Ishikawa (cell line): ENCODE results near the gene KATNAL2.

ENCODE experiments used
- CEBPB ChIP-seq: IDR thresholded peaks from 2 replicates; pipeline ENCODE4 v1.6.1; 2012
- CREB1 ChIP-seq: IDR thresholded peaks from 2 replicates; pipeline ENCODE4 v1.6.1; 2012; ENCODE audit warnings: low read depth
- EGR1 ChIP-seq: IDR thresholded peaks from 2 replicates; pipeline ENCODE4 v1.6.1; 2012
- EP300 ChIP-seq: IDR thresholded peaks from 2 replicates; pipeline ENCODE4 v1.6.1; 2012; ENCODE audit warnings: borderline replicate concordance
- FOXM1 ChIP-seq: IDR thresholded peaks from 2 replicates; pipeline ENCODE4 v1.6.1; 2012; ENCODE audit warnings: low read depth, borderline replicate concordance
- MAX ChIP-seq: IDR thresholded peaks from 2 replicates; pipeline ENCODE4 v1.6.1; 2012
- NFIC ChIP-seq: IDR thresholded peaks from 2 replicates; pipeline ENCODE4 v1.6.1; 2012
- RAD21 ChIP-seq: IDR thresholded peaks from 2 replicates; pipeline ENCODE4 v1.6.1; 2012; ENCODE audit warnings: low read depth
- TAF1 ChIP-seq: IDR thresholded peaks from 2 replicates; pipeline ENCODE4 v1.6.1; 2012; ENCODE audit warnings: low read depth, mild to moderate bottlenecking
- TCF12 ChIP-seq: IDR thresholded peaks from 2 replicates; pipeline ENCODE4 v1.6.1; 2012; ENCODE audit warnings: low read depth
- TEAD4 ChIP-seq: IDR thresholded peaks from 2 replicates; pipeline ENCODE4 v1.6.1; 2012
- YY1 ChIP-seq: IDR thresholded peaks from 2 replicates; pipeline ENCODE4 v1.6.1; 2012; ENCODE audit warnings: low read depth
- ZBTB7A ChIP-seq: IDR thresholded peaks from 2 replicates; pipeline ENCODE4 v1.6.1; 2012; ENCODE audit warnings: low read depth
- TF ChIP-seq, protein P1 (sequence below): IDR thresholded peaks from 2 replicates; pipeline ENCODE4 v1.6.1; 2012
- TF ChIP-seq, protein P2 (sequence below): IDR thresholded peaks from 2 replicates; pipeline ENCODE4 v1.6.1; 2012; ENCODE audit warnings: low read depth, mild to moderate bottlenecking

The KATNAL2 gene

DNA sequence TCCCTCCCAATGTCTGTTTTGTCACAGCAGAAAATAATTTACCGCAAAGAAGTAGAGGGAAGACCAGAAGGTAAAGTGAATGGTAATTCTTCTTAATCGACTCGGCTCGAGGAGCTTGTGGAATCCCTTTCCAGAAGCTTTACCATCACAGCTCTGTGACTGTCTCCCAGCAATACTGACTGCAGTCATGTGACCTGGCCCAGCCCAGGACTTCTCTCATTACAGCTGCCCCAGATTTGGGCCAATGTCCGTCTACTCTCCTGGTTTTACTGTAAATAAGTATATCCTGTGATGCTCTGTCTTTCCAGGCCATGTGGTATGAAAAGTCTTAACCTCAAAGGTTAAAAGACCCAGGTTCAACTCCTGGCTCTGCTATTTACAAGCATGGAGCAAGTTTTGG, 137.0 kb downstream of the KATNAL2 start:
- no peak for TF ChIP-seq FOXM1
- TF ChIP-seq, protein P1, sequence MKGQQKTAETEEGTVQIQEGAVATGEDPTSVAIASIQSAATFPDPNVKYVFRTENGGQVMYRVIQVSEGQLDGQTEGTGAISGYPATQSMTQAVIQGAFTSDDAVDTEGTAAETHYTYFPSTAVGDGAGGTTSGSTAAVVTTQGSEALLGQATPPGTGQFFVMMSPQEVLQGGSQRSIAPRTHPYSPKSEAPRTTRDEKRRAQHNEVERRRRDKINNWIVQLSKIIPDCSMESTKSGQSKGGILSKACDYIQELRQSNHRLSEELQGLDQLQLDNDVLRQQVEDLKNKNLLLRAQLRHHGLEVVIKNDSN: 0 out of 2 replicates have a peak, but pooled peaks have one; percentile 45
- TF ChIP-seq EP300: no peak

- TF ChIP-seq, protein P1: no peak
- TF ChIP-seq TAF1 (no peak), NFIC (no peak), CEBPB (no peak), EP300 (no peak), RAD21 (no peak), ZBTB7A (no peak), FOXM1 (no peak), TCF12 (no peak), MAX (no peak), YY1 (no peak), CREB1 (no peak)
- TF ChIP-seq, protein P2, sequence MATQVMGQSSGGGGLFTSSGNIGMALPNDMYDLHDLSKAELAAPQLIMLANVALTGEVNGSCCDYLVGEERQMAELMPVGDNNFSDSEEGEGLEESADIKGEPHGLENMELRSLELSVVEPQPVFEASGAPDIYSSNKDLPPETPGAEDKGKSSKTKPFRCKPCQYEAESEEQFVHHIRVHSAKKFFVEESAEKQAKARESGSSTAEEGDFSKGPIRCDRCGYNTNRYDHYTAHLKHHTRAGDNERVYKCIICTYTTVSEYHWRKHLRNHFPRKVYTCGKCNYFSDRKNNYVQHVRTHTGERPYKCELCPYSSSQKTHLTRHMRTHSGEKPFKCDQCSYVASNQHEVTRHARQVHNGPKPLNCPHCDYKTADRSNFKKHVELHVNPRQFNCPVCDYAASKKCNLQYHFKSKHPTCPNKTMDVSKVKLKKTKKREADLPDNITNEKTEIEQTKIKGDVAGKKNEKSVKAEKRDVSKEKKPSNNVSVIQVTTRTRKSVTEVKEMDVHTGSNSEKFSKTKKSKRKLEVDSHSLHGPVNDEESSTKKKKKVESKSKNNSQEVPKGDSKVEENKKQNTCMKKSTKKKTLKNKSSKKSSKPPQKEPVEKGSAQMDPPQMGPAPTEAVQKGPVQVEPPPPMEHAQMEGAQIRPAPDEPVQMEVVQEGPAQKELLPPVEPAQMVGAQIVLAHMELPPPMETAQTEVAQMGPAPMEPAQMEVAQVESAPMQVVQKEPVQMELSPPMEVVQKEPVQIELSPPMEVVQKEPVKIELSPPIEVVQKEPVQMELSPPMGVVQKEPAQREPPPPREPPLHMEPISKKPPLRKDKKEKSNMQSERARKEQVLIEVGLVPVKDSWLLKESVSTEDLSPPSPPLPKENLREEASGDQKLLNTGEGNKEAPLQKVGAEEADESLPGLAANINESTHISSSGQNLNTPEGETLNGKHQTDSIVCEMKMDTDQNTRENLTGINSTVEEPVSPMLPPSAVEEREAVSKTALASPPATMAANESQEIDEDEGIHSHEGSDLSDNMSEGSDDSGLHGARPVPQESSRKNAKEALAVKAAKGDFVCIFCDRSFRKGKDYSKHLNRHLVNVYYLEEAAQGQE: no peak
Observed at GRCh38 chr18:47062471-47062870, 145.1 kb downstream of the KATNAL2 start.

GRCh38 chr18:47063096-47063495, 145.7 kb downstream of the KATNAL2 start:
- TF ChIP-seq MAX: no peak
- no peak for TF ChIP-seq CREB1
- TF ChIP-seq, protein P2: no peak
- no peak for TF ChIP-seq YY1
- TF ChIP-seq EP300: no peak
- no peak for TF ChIP-seq CEBPB

DNA sequence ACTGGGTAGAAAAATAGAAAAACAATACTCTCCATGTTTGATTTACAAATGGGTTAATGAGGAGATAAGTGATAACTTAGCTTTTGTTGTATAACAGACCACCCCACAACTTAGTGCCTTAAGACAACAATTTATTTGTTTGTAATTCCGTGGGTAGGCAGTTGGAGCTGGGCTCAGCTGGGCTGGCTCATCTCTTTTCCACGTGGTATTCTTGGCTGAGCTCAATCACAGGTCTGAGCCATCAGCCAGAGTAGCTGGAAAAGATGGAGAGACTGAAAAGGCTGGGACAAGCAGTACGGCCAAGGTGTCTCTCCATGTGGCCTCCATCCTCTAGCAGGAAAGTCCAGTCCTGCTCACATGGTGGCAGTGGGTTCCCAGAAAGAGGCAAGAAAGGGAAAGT, 150.2 kb downstream of the KATNAL2 start:
- no peak for TF ChIP-seq EP300
- no peak for TF ChIP-seq NFIC
- TF ChIP-seq EGR1: no peak
- no peak for TF ChIP-seq TCF12
- TF ChIP-seq ZBTB7A: no peak
- TF ChIP-seq, protein P1: no peak
- TF ChIP-seq MAX: no peak
- TF ChIP-seq YY1: no peak
- TF ChIP-seq TEAD4: no peak
- no peak for TF ChIP-seq TAF1
- TF ChIP-seq RAD21: no peak
- TF ChIP-seq CREB1: no peak

- no peak for TF ChIP-seq EGR1
- no peak for TF ChIP-seq TCF12
- no peak for TF ChIP-seq TAF1
- TF ChIP-seq EP300: no peak
- no peak for TF ChIP-seq YY1
- TF ChIP-seq, protein P2: no peak
- no peak for TF ChIP-seq ZBTB7A
- no peak for TF ChIP-seq CEBPB
- no peak for TF ChIP-seq TEAD4
- no peak for TF ChIP-seq FOXM1
- TF ChIP-seq CREB1: no peak
- TF ChIP-seq, protein P1: no peak
- no peak for TF ChIP-seq NFIC
- TF ChIP-seq RAD21: no peak
- no peak for TF ChIP-seq MAX
Observed at GRCh38 chr18:47075098-47075883, 157.9 kb downstream of the KATNAL2 start.
